Ishikawa (cell line): ENCODE data around the gene CBARP.
A peak's percentile ranks its signal among the peaks of the same experiment; 100 is the strongest.

Experiments
- CEBPB ChIP-seq: IDR thresholded peaks from 2 replicates; pipeline ENCODE4 v1.6.1; 2012
- CREB1 ChIP-seq: IDR thresholded peaks from 2 replicates; pipeline ENCODE4 v1.6.1; 2012; ENCODE audit warnings: low read depth
- EGR1 ChIP-seq: IDR thresholded peaks from 2 replicates; pipeline ENCODE4 v1.6.1; 2012
- EP300 ChIP-seq: IDR thresholded peaks from 2 replicates; pipeline ENCODE4 v1.6.1; 2012; ENCODE audit warnings: borderline replicate concordance
- FOXM1 ChIP-seq: IDR thresholded peaks from 2 replicates; pipeline ENCODE4 v1.6.1; 2012; ENCODE audit warnings: low read depth, borderline replicate concordance
- NFIC ChIP-seq: IDR thresholded peaks from 2 replicates; pipeline ENCODE4 v1.6.1; 2012
- RAD21 ChIP-seq: IDR thresholded peaks from 2 replicates; pipeline ENCODE4 v1.6.1; 2012; ENCODE audit warnings: low read depth
- REST ChIP-seq: IDR thresholded peaks from 2 replicates; pipeline ENCODE4 v1.6.1; 2012; ENCODE audit warnings: low read depth, mild to moderate bottlenecking
- TAF1 ChIP-seq: IDR thresholded peaks from 2 replicates; pipeline ENCODE4 v1.6.1; 2012; ENCODE audit warnings: low read depth, mild to moderate bottlenecking
- TCF12 ChIP-seq: IDR thresholded peaks from 2 replicates; pipeline ENCODE4 v1.6.1; 2012; ENCODE audit warnings: low read depth
- TEAD4 ChIP-seq: IDR thresholded peaks from 2 replicates; pipeline ENCODE4 v1.6.1; 2012
- YY1 ChIP-seq: IDR thresholded peaks from 2 replicates; pipeline ENCODE4 v1.6.1; 2012; ENCODE audit warnings: low read depth
- ZBTB7A ChIP-seq: IDR thresholded peaks from 2 replicates; pipeline ENCODE4 v1.6.1; 2012; ENCODE audit warnings: low read depth
- TF ChIP-seq, protein P1 (sequence below): IDR thresholded peaks from 2 replicates; pipeline ENCODE4 v1.6.1; 2012
- TF ChIP-seq, protein P2 (sequence below): IDR thresholded peaks from 2 replicates; pipeline ENCODE4 v1.6.1; 2012

The CBARP gene

DNA sequence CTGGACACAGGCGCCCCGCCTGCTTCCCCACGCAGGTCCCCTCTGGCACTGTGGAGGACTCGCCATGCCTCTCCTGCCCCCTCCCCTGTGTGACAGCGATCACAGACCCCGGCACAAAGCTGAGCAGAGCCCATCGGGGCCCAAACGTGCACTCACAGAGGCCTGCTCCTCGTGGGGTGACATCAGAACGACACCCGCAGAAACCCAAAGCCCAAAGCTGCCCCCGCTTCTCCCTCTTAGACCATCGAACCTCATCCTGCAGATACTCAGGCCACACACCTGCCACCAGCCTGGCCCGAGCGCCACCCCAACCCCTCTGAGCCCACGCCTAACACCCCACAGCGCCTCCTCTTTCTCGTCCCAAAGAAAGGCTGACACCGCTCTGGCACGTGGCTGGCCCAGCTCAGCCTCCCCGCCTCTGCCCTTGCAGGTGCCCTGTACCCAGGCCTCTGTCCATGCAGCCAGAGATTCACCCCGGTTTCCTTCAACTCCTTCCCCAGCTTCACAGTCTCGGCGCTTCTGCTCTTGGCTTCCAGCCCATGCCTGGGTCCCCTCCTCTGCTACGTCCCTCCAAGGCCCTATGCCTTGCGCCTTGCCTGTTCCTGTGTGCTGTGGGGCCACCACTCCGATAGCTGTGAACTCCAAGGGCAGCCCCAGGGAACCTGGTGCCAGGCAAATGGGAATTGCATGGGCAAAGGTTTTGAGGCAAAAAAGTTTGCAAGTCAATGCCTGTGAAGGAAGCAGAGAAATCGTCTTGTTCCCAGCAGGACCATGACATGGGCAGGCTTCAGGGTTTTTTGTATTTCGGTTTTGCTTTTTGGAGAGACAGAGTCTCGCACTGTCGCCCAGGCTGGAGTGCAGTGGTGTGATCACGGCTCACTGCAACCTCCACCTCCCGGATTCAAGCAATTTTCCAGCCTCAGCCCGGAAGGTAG is 831 bp upstream of the CBARP start:
- TF ChIP-seq REST: no peak
- TF ChIP-seq, protein P1, sequence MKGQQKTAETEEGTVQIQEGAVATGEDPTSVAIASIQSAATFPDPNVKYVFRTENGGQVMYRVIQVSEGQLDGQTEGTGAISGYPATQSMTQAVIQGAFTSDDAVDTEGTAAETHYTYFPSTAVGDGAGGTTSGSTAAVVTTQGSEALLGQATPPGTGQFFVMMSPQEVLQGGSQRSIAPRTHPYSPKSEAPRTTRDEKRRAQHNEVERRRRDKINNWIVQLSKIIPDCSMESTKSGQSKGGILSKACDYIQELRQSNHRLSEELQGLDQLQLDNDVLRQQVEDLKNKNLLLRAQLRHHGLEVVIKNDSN: no peak
- TF ChIP-seq FOXM1: no peak
- TF ChIP-seq NFIC: no peak
- no peak for TF ChIP-seq CEBPB
- TF ChIP-seq RAD21: no peak
- no peak for TF ChIP-seq CREB1
- TF ChIP-seq ZBTB7A: no peak
- TF ChIP-seq EP300: no peak
- no peak for TF ChIP-seq TEAD4
- no peak for TF ChIP-seq TAF1
- TF ChIP-seq YY1: no peak
- TF ChIP-seq, protein P2, sequence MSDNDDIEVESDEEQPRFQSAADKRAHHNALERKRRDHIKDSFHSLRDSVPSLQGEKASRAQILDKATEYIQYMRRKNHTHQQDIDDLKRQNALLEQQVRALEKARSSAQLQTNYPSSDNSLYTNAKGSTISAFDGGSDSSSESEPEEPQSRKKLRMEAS: no peak
- TF ChIP-seq TCF12: no peak
- no peak for TF ChIP-seq EGR1

DNA sequence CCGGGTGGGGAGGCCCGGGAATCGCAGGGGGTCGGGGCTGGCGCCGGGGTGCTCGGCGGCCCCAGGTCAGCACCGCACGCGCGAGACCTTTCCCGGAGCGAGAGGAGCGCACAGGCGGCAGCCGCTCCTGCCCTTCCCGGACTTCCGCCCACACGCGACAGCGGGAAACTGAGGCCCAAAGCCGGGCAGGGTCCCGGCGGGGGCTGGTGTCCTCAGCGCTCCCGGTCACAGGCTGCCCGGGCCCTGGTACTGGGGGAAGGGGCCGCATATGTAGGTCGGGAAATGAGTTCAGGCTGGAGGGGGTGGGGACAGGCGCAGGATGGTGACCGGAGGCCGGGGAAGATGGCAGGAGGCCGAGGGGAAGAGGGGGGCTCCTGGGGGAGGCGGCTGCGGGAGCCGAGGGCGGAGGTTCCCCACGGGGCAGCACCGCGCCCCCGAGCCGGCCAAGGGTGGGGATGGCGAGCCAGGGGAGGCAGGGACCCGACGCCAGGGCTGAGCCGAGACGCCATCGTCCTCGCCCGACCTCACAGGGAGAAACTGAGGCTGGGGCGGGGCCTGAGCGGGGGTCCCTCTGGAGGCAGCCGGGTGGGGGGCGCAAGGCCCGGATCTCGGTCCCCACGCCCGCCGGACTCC is 662 bp downstream of the CBARP start:
- TF ChIP-seq YY1: 0 out of 2 replicates have a peak, but pooled peaks have one; percentile 5
- TF ChIP-seq ZBTB7A: peak; percentile 48; the same call in 1 of the 2 replicates
- no peak; the same call in 1 of the 2 replicates for TF ChIP-seq TAF1

GRCh38 chr19:1236576-1236975 is 1.2 kb downstream of the CBARP start:
- TF ChIP-seq TEAD4: no peak
- no peak for TF ChIP-seq YY1
- no peak for TF ChIP-seq REST
- TF ChIP-seq NFIC: no peak
- TF ChIP-seq TCF12: no peak
- TF ChIP-seq CEBPB: no peak
- no peak for TF ChIP-seq TAF1
- TF ChIP-seq CREB1: no peak
- TF ChIP-seq, protein P1: no peak
- no peak for TF ChIP-seq RAD21
- TF ChIP-seq EP300: no peak

- TF ChIP-seq FOXM1 (no peak), TCF12 (no peak), CREB1 (no peak), RAD21 (no peak), REST (no peak), ZBTB7A (no peak), CEBPB (no peak)
- TF ChIP-seq, protein P1: no peak
These were observed 1.9 kb downstream of the CBARP start for GRCh38 chr19:1235625-1236538.
